ENCODE data around the gene CDCP1.

GRCh38 chr3:45185052-45185451 lies 38.9 kb upstream of the CDCP1 start:
- TF ChIP-seq, protein P1, sequence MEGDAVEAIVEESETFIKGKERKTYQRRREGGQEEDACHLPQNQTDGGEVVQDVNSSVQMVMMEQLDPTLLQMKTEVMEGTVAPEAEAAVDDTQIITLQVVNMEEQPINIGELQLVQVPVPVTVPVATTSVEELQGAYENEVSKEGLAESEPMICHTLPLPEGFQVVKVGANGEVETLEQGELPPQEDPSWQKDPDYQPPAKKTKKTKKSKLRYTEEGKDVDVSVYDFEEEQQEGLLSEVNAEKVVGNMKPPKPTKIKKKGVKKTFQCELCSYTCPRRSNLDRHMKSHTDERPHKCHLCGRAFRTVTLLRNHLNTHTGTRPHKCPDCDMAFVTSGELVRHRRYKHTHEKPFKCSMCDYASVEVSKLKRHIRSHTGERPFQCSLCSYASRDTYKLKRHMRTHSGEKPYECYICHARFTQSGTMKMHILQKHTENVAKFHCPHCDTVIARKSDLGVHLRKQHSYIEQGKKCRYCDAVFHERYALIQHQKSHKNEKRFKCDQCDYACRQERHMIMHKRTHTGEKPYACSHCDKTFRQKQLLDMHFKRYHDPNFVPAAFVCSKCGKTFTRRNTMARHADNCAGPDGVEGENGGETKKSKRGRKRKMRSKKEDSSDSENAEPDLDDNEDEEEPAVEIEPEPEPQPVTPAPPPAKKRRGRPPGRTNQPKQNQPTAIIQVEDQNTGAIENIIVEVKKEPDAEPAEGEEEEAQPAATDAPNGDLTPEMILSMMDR (IDR thresholded peaks at IDR 0.05 in 4 of 5, conservative IDR thresholded peaks at IDR 0.05 in 1 of 5): no peak
- no peak for TF ChIP-seq POLR2A (IDR thresholded peaks at IDR 0.05)

Measured in gastrocnemius medialis (tissue), 4 donors.